Panc1 (cell line): Measurements from ENCODE around the gene NEB.

ENCODE experiments used
- POLR2AphosphoS5 ChIP-seq: IDR thresholded peaks from 2 replicates; pipeline ENCODE4 v1.6.1; 2012; ENCODE audit warnings: mild to moderate bottlenecking, low read depth, low read length, moderate library complexity
- REST ChIP-seq, 2 experiments: IDR thresholded peaks; 2 replicates each; pipeline ENCODE4 v1.6.1; 2011 to 2012; ENCODE audit warnings: low read depth in 2 of 2, control low read depth in 1 of 2, low read length in 1 of 2, mild to moderate bottlenecking in 1 of 2, moderate library complexity in 1 of 2; ENCODE audit not compliant: insufficient read depth in 1 of 2
- SIN3A ChIP-seq: IDR thresholded peaks from 2 replicates; pipeline ENCODE4 v1.6.1; 2012; ENCODE audit warnings: low read depth, mild to moderate bottlenecking, low read length, moderate library complexity, borderline replicate concordance; ENCODE audit not compliant: insufficient read depth
- TCF7L2 ChIP-seq: IDR thresholded peaks from 2 replicates; pipeline ENCODE4 v1.6.1; 2011; ENCODE audit warnings: mild to moderate bottlenecking, low read depth, low read length, inconsistent platforms
- TF ChIP-seq, protein P1 (sequence below): fragments of 450-650 bp; IDR thresholded peaks from 2 replicates; pipeline ENCODE4 v1.5.1; 2017; ENCODE audit warnings: mild to moderate bottlenecking

- TF ChIP-seq, protein P1, sequence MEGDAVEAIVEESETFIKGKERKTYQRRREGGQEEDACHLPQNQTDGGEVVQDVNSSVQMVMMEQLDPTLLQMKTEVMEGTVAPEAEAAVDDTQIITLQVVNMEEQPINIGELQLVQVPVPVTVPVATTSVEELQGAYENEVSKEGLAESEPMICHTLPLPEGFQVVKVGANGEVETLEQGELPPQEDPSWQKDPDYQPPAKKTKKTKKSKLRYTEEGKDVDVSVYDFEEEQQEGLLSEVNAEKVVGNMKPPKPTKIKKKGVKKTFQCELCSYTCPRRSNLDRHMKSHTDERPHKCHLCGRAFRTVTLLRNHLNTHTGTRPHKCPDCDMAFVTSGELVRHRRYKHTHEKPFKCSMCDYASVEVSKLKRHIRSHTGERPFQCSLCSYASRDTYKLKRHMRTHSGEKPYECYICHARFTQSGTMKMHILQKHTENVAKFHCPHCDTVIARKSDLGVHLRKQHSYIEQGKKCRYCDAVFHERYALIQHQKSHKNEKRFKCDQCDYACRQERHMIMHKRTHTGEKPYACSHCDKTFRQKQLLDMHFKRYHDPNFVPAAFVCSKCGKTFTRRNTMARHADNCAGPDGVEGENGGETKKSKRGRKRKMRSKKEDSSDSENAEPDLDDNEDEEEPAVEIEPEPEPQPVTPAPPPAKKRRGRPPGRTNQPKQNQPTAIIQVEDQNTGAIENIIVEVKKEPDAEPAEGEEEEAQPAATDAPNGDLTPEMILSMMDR, result no peak
- TF ChIP-seq POLR2AphosphoS5 (no peak), REST (IDR thresholded peaks at IDR 0.05; ENCODE audit: insufficient read depth in 1 of 2, low read depth in 2 of 2, low read length in 1 of 2) (no peak), SIN3A (no peak), TCF7L2 (no peak)
These were observed 4.9 kb downstream of the NEB start for GRCh38 chr2:151729415-151729811.
